Stimulated activated naive CD4-positive, alpha-beta T cell treated with Interleukin-2 at 50 U/mL for 16 hours (primary cell): ENCODE measurements around the gene C7.
"Not testable (repeated sequence)": the region's sequence is repeated elsewhere in the genome, so short reads cannot be mapped to it uniquely, and the experiment has no call there.

Experiments
- DNase-seq: peaks from one replicate; lab custom pipeline; 2025; lab: John Stamatoyannopoulos, UW

C7 gene

GRCh38 chr5:40991168-40991980 is 82.1 kb downstream of the C7 start:
- no peak for DNase-seq

GRCh38 chr5:40991981-40992559 is 82.8 kb downstream of the C7 start:
- DNase-seq: no peak

- no peak for DNase-seq
Measured at GRCh38 chr5:40995801-40996586, 86.7 kb downstream of the C7 start.

- DNase-seq: no peak
Measured at GRCh38 chr5:40999142-40999541, 89.8 kb downstream of the C7 start.

- DNase-seq: no peak
Measured at GRCh38 chr5:40999966-41000365, 90.7 kb downstream of the C7 start.

GRCh38 chr5:41003670-41004376 is 94.5 kb downstream of the C7 start:
- DNase-seq: no peak

GRCh38 chr5:41004931-41005330 is 95.6 kb downstream of the C7 start:
- DNase-seq: no peak

GRCh38 chr5:41009232-41009631 is 99.9 kb downstream of the C7 start:
- no peak for DNase-seq

- DNase-seq: no peak
Measured at GRCh38 chr5:41010572-41010971, 101.3 kb downstream of the C7 start.

- DNase-seq: no peak
Measured at GRCh38 chr5:41012318-41012717, 103.0 kb downstream of the C7 start.

- DNase-seq: not testable (repeated sequence)
Measured at GRCh38 chr5:41022600-41022999, 113.3 kb downstream of the C7 start.
